GM11168 (cell line): ENCODE results near the gene NOC4L.
"Not testable (repeated sequence)": the region's sequence is repeated elsewhere in the genome, so short reads cannot be mapped to it uniquely, and the experiment has no call there.

Experiments
- in situ Hi-C: fragments of 300-500 bp; cut with MboI; formaldehyde crosslinking; loops from one replicate; pipeline ENCODE4 v1.12.0; 2022; ENCODE audit warnings: low sequenced_read_pairs; ENCODE audit not compliant: unreplicated experiment

The NOC4L gene

DNA sequence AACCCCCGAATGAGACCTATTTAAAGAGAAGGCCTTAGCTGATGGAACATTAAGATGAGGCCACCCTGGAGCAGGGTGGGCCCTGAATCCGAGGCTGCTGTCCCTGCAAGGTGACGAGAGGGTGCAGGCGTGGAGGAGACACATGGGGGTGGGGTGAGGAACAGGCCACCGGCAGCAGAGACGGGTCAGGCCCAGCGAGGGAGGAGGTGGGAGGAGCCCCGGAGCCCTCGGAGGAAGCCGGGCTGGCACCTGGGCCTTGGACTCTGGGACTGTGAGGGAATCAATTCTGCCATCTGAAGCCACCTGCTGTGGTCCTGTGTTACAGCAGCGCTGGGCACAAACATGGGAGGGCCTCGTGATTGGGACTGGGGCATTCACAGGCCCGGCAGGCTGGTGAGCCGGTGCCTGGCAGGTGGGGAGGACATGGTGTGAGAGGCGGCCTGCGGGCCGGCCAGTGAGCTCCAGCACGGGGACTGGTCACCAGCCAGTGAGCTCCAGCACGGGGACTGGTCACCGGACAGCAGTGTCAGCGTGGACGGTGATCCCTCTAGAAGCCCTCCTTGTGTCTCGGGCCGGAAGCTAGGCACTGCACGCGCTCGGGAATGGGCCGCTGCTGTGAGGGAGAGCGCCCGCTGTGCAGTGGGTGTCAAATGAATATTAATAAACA is 46.7 kb downstream of the NOC4L start:
- in situ Hi-C loops: no loop called here

GRCh38 chr12:132191715-132192553 is 47.7 kb downstream of the NOC4L start:
- in situ Hi-C loops: no loop called here

- in situ Hi-C loops: no loop called here
These were observed 49.8 kb downstream of the NOC4L start for GRCh38 chr12:132194056-132194455.

GRCh38 chr12:132194556-132194955 is 50.3 kb downstream of the NOC4L start:
- in situ Hi-C loops: no loop called here

DNA sequence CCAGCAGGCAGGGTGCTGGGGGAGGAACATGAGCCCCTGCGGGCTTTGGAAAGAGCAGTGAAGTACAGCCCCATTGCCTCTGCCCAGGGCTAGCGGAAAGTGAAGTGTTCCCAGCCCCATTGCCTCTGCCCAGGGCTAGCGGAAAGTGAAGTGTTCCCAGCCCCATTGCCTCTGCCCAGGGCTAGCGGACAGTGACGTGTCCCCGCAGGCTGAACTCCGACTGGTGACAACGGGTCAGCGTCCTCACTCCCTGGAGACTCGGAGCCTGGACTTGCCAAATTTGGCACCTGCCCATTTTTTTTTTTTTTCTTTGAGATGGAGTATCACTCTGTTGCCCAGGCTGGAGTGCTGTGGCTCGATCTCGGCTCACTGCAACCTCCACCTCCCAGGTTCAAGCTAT is 51.0 kb downstream of the NOC4L start:
- in situ Hi-C loops: not testable (repeated sequence)

- in situ Hi-C loops: no loop called here
These were observed 52.0 kb downstream of the NOC4L start for GRCh38 chr12:132196038-132196872.

GRCh38 chr12:132196873-132197390 is 52.7 kb downstream of the NOC4L start:
- in situ Hi-C loops: no loop called here

DNA sequence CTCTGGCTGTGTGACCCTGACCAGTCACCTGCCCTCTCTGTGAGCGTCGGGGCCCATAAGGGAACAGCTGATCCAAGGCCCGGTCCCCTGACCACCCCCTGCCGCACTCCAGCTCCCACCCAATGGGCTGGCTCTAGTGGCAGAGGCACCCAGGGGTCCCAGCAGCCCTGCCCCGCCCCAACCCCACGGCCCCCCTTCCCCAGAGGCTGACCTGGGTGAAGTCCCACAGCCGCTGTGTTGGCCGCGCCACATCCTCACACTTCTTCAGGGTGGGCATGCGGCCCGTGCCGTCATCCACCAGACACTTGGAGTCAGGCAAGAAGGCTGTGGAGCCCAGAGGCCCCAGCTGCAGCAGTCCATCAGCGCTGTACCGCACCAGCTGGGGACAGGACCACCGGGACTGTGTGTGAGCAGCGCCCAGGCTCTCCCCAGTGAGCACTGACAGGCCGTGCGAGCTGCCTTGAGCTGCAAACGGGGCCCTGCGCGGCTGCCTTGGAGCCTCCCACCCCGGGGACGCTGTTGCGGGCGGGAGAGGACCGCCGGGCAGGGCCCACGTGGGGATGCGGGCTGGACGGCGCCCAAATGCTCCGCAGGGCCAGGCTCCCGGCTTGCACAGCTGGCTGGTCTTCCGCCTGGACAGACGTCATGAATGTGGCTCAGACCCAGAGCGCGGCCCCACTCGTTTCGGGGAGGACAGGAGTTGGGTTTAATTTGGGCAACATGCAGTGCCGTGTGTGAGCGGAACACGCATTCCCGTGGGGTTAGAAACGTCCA is 53.5 kb downstream of the NOC4L start:
- in situ Hi-C loops: no loop called here

- in situ Hi-C loops: no loop called here
These were observed 54.8 kb downstream of the NOC4L start for GRCh38 chr12:132199101-132199500.

DNA sequence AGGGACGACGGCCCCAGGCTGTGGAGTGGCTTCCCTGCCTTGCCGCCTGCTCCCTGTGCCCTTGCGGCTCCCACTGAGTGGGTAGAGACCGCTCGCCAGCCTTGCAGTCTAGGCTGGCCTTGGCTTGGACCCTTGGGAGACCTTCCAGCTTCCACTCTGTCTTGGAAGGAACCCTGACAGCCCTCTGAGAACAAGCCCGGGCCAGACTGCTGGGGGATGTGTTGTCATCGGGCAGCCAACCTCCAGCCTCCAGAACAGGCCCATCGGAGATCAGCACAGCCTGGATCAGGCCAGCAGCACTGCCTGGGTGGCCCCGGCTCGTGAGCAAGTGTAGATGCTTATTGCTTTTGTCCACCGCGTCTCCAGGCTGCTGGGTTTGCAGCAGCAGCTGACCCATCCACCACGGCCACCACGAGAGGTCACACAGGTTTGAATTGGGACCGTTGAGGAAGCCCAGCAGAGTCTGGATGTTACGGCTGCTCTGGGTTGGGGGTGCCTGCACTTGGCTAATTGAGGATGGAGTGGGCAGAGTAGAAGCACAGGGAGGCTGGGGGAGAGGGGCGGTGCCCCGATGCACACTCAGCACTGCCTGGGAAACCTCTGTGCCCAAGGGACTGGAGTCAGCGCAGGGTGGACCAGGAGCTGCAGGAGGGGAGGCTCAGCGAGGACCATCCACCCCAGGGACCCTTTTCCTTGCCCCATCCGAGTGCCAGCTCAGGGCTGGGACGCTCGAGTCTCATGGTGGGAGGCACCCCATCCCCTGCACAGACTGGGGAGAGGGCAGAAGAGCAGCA is 55.5 kb downstream of the NOC4L start:
- in situ Hi-C loops: no loop called here

DNA sequence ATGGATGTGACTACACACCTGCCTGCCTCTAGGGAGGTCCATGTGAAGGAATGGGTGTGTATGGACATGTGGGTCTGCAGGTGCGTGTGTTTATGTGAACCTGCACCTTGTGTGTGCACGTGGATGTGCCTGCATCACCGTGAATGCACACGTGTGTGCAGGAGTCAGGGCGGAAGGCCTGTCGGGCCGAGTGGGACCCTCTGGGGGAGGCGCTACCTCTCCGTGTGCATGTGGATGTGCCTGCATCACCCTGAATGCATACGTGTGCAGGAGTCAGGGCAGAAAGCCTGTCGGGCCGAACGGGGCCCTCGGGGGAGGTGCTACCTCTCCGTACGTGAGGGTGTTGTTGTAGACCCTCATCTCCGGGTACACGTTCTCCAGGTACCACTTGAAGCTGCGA is 56.5 kb downstream of the NOC4L start:
- in situ Hi-C loops: no loop called here

- in situ Hi-C loops: no loop called here
These were observed 57.3 kb downstream of the NOC4L start for GRCh38 chr12:132201391-132202120.
